Smooth muscle cell of trachea (primary cell): ENCODE results near the gene CALM1. TPM values are rescaled to one million over a fixed set of nuclear protein-coding genes. Genes with fewer than 3 reads are reported as not detected.

Experiments
- total RNA-seq: library from RNA; depleted of rRNA; stranded (reverse); fragments of >200 nt; gene quantifications from 2 replicates; pipeline ENCODE4 v1.2.1, GENCODE V29; 2014

CALM1 gene
- total RNA-seq: 455 and 502 TPM in 2 replicates

DNA sequence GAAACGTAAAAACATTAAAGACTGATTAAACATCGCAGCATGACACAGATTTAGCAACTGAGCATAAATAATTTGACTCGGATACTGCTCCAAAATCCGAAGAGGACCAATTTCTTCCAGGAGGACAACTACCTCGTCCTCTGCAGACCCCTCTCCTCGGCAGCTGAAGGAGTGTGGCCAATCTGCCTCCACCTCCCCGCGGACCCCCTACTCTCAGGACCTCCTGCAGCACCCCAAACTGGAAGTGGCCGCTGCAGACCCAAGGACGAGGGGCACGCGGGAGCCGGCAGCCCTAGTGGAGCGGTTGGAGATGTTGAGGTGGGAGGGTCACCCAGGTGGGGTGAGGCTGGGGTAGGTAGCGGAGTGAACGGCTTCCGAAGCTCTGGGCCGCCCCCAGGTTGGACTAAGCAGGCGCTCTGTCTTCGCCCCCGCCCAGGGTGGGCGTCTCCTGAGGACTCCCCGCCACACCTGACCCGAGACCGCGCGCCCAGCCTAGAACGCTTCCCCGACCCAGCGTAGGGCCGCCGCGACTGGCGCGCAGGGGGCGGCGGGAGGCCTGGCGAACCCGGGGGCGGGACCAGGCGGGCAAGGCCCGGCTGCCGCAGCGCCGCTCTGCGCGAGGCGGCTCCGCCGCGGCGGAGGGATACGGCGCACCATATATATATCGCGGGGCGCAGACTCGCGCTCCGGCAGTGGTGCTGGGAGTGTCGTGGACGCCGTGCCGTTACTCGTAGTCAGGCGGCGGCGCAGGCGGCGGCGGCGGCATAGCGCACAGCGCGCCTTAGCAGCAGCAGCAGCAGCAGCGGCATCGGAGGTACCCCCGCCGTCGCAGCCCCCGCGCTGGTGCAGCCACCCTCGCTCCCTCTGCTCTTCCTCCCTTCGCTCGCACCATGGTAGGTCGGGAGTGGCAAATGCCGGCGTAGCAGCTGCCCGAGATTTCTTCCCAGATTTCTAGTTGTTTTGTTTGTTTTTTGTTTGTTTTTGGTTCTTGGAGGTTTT is at the start of gene CALM1:
Gene CALM1 (plus strand): TSS at position 689 of the 999 bp plus-strand sequence. CDS start 202 bp downstream, at position 891.

Other genes with a start within 250 kb of the CALM1 start
- gene PSMC1, start 140.5 kb upstream of the CALM1 start, total RNA-seq: 101 and 243 TPM in 2 replicates
- gene NRDE2, start 65.1 kb upstream of the CALM1 start, total RNA-seq: 11.2 and 13.5 TPM in 2 replicates